DOHH2 (cell line): ENCODE data around the gene TNS2.
"Not testable (repeated sequence)": the region's sequence is repeated elsewhere in the genome, so short reads cannot be mapped to it uniquely, and the experiment has no call there.

Experiments
- CTCF ChIP-seq: fragments of 200-600 bp; sonication (generic); IDR thresholded peaks from one replicate; pipeline ENCODE4 v1.5.1; 2014; ENCODE audit warnings: antibody characterized with exemption, mild to moderate bottlenecking, low read depth, low read length; ENCODE audit not compliant: poor library complexity, severe bottlenecking
- EZH2phosphoT487 ChIP-seq: fragments of 200-600 bp; sonication (generic); IDR thresholded peaks from 2 replicates; pipeline ENCODE4 v1.6.1; 2017; ENCODE audit warnings: borderline replicate concordance, mild to moderate bottlenecking, antibody characterized with exemption, low read length, moderate library complexity, mixed read lengths

- TF ChIP-seq CTCF, EZH2phosphoT487: not testable (repeated sequence)
Measured at GRCh38 chr12:53008760-53009159, 41.1 kb upstream of the TNS2 start.
